HCT116 (cell line): ENCODE measurements around the gene MPPED1. TPM values are rescaled to one million over a fixed set of nuclear protein-coding genes. Genes with fewer than 3 reads are reported as not detected.

Experiments
- ATAC-seq: fragments of 200-7000 bp; cut with Tn5 transposase; 2 replicates; pipeline ENCODE4 v1.9.1; 2020; ENCODE audit warnings: mild to moderate bottlenecking, moderate library complexity
- BruUV-seq: library from RNA; stranded (reverse); fragments of 400-500 nt; replicated peaks from 2 replicates; lab custom pipeline; 2021; lab: Mats Ljungman, UMichigan
- CTCF ChIA-PET: fragments of 300-600 bp; sonication (Branson Sonifier 250); formaldehyde crosslinking; loops from one replicate; lab custom pipeline; 2021; ENCODE audit warnings: antibody characterized with exemption; lab: Charles Lee
- POLR2A ChIA-PET: fragments of 300-600, 350-600 bp; sonication (Branson Sonifier 250); formaldehyde crosslinking; loops from one replicate; lab custom pipeline; 2021; ENCODE audit warnings: antibody characterized with exemption; lab: Charles Lee
- RAD21 ChIA-PET, 2 experiments: fragments of 300-600 bp; sonication (Branson Sonifier 250); formaldehyde crosslinking; loops; one replicate each; lab custom pipeline; 2023; ENCODE audit warnings: low total read pairs in 2 of 2; ENCODE audit not compliant: uncharacterized antibody in 2 of 2, unreplicated experiment in 2 of 2, low non-redundant PET in 1 of 2; lab: Charles Lee
- DNase-seq: peaks from one replicate; pipeline ENCODE4 v3.0.0-alpha.2; 2010; ENCODE audit warnings: low read depth, low spot score
- H2AFZ ChIP-seq: fragments of 200-600 bp; shearing (Covaris generic), sonication (generic); 2 replicates; pipeline ENCODE4 v1.6.1; 2017; ENCODE audit warnings: low read depth, mixed run types, mixed read lengths, antibody characterized with exemption, low read length; ENCODE audit not compliant: poor library complexity, severe bottlenecking
- H3K27ac ChIP-seq: 2 replicates; pipeline ENCODE4 v1.5.1; 2012; ENCODE audit warnings: low read depth, low read length
- H3K27me3 ChIP-seq: fragments of 200-600 bp; sonication (generic); 2 replicates; pipeline ENCODE4 v1.6.1; 2016; ENCODE audit warnings: mixed run types, low read length, mixed read lengths; ENCODE audit not compliant: insufficient read depth
- H3K36me3 ChIP-seq, 2 experiments: fragments of 200-500 bp in 1 of 2; fragments of 200-600 bp in 1 of 2; sonication (Bioruptor generic) in 1 of 2; sonication (generic) in 1 of 2; 2 replicates each; pipeline versions ENCODE4 v1.5.1 to v1.6.1; 2014 to 2016; ENCODE audit warnings: low read length in 2 of 2, inconsistent platforms in 1 of 2, mixed read lengths in 1 of 2, mixed run types in 1 of 2; ENCODE audit not compliant: insufficient read depth in 2 of 2, control insufficient read depth in 1 of 2
- H3K4me1 ChIP-seq, 2 experiments: fragments of 200-600 bp in 1 of 2; sonication (generic) in 1 of 2; 2 replicates each; pipeline versions ENCODE4 v1.5.1 to v1.6.1; 2012 to 2017; ENCODE audit warnings: low read length in 2 of 2, inconsistent platforms in 1 of 2, mild to moderate bottlenecking in 1 of 2, mixed read lengths in 1 of 2, mixed run types in 1 of 2, moderate library complexity in 1 of 2; ENCODE audit not compliant: insufficient read depth in 2 of 2, control insufficient read depth in 1 of 2
- H3K4me2 ChIP-seq: fragments of 200-600 bp; sonication (generic); 2 replicates; pipeline ENCODE4 v1.6.1; 2017; ENCODE audit warnings: mixed run types, low read length, mixed read lengths
- H3K4me3 ChIP-seq, 2 experiments: fragments of 200-600 bp in 1 of 2; sonication (generic) in 1 of 2; replicated peaks in 1 of 2; 2 replicates each; pipeline ENCODE4 v1.5.1; 2011 to 2016; ENCODE audit warnings: low read length in 2 of 2, control low read depth in 1 of 2, low read depth in 1 of 2, mild to moderate bottlenecking in 1 of 2, mixed read lengths in 1 of 2, mixed run types in 1 of 2
- H3K79me2 ChIP-seq: fragments of 200-600 bp; sonication (generic); 2 replicates; pipeline ENCODE4 v1.6.1; 2017; ENCODE audit warnings: mild to moderate bottlenecking, mixed run types, low read length, moderate library complexity, mixed read lengths; ENCODE audit not compliant: insufficient read depth
- H3K9ac ChIP-seq: fragments of 200-600 bp; sonication (generic); 2 replicates; pipeline ENCODE4 v1.6.1; 2016; ENCODE audit warnings: low read length, mixed read lengths
- H3K9me2 ChIP-seq: fragments of 200-600 bp; sonication (generic), shearing (Covaris generic); 2 replicates; pipeline ENCODE4 v1.6.1; 2017; ENCODE audit warnings: mixed run types, mild to moderate bottlenecking, moderate library complexity; ENCODE audit not compliant: insufficient read depth
- H3K9me3 ChIP-seq, 2 experiments: fragments of 200-500 bp in 1 of 2; fragments of 200-600 bp in 1 of 2; sonication (Bioruptor generic) in 1 of 2; sonication (generic) in 1 of 2; 2 replicates each; pipeline ENCODE4 v1.6.1; 2014 to 2017; ENCODE audit warnings: low read length in 2 of 2, mixed read lengths in 2 of 2, inconsistent platforms in 1 of 2, low read depth in 1 of 2, mild to moderate bottlenecking in 1 of 2, mixed run types in 1 of 2, moderate library complexity in 1 of 2; ENCODE audit not compliant: control insufficient read depth in 1 of 2, insufficient read depth in 1 of 2
- H4K20me1 ChIP-seq: fragments of 200-600 bp; sonication (generic), shearing (Covaris generic); 2 replicates; pipeline ENCODE4 v1.6.1; 2017; ENCODE audit warnings: mixed run types, mild to moderate bottlenecking, moderate library complexity; ENCODE audit not compliant: insufficient read depth
- CBX3 ChIP-seq: IDR thresholded peaks from 2 replicates; pipeline ENCODE4 v1.6.1; 2012; ENCODE audit warnings: low read depth
- CEBPB ChIP-seq: IDR thresholded peaks from 2 replicates; pipeline ENCODE4 v1.6.1; 2012; ENCODE audit warnings: low read depth
- EGR1 ChIP-seq: IDR thresholded peaks from 2 replicates; pipeline ENCODE4 v1.6.1; 2012; ENCODE audit warnings: low read depth
- ELF1 ChIP-seq: IDR thresholded peaks from 2 replicates; pipeline ENCODE4 v1.6.1; 2012; ENCODE audit warnings: low read depth, borderline replicate concordance
- EZH2 ChIP-seq: fragments of 200-600 bp; sonication (generic); IDR thresholded peaks from 2 replicates; pipeline ENCODE4 v1.6.1; 2017; ENCODE audit warnings: antibody characterized with exemption, mixed run types
- EZH2phosphoT487 ChIP-seq: fragments of 200-600 bp; IDR thresholded peaks from 2 replicates; pipeline ENCODE4 v1.6.1; 2018; ENCODE audit warnings: antibody characterized with exemption, borderline replicate concordance
- FOSL1 ChIP-seq: IDR thresholded peaks from 2 replicates; pipeline ENCODE4 v1.6.1; 2012; ENCODE audit warnings: low read depth
- JUND ChIP-seq: IDR thresholded peaks from 2 replicates; pipeline ENCODE4 v1.6.1; 2012
- RAD21 ChIP-seq: IDR thresholded peaks from 2 replicates; pipeline ENCODE4 v1.6.1; 2012; ENCODE audit warnings: low read depth, mild to moderate bottlenecking
- REST ChIP-seq: IDR thresholded peaks from 2 replicates; pipeline ENCODE4 v1.6.1; 2012; ENCODE audit warnings: low read depth
- TCF7L2 ChIP-seq: IDR thresholded peaks from 2 replicates; pipeline ENCODE4 v1.7.0; 2011; ENCODE audit warnings: borderline replicate concordance, inconsistent platforms; ENCODE audit not compliant: insufficient read depth, insufficient read length; ENCODE audit errors: extremely low read depth
- YY1 ChIP-seq: IDR thresholded peaks from 2 replicates; pipeline ENCODE4 v1.6.1; 2011; ENCODE audit warnings: low read length, low read depth, moderate library complexity, mild to moderate bottlenecking; ENCODE audit not compliant: insufficient replicate concordance; ENCODE audit errors: extremely low read depth
- ZBTB33 ChIP-seq: IDR thresholded peaks from 2 replicates; pipeline ENCODE4 v1.6.1; 2011; ENCODE audit warnings: mild to moderate bottlenecking, low read length, moderate library complexity; ENCODE audit not compliant: insufficient replicate concordance; ENCODE audit errors: extremely low read depth
- ZNF274 ChIP-seq: fragments of 200-500 bp; sonication (Bioruptor generic); IDR thresholded peaks from 2 replicates; pipeline ENCODE4 v1.6.1; 2014; ENCODE audit warnings: mild to moderate bottlenecking, low read depth, low read length, inconsistent platforms
- intact Hi-C: fragments of 100-400 bp; cut with micrococcal nuclease; formaldehyde crosslinking; loops from 2 replicates; pipeline ENCODE4 v1.10.0; 2022
- total RNA-seq: library from RNA; stranded (reverse); gene quantifications from one replicate; pipeline ENCODE4 v1.2.1, GENCODE V29; 2021; ENCODE audit not compliant: unreplicated experiment

Gene MPPED1
- total RNA-seq, 1 experiment from 2014 or later: not detected

GRCh38 chr22:43497956-43498855 lies 86.4 kb downstream of the MPPED1 start:
- H3K27me3 ChIP-seq: no peaks in the 10 kb centered on the region
- no peaks in the 10 kb centered on the region for H3K9me2 ChIP-seq
- TF ChIP-seq ELF1: no peak
- TF ChIP-seq EZH2phosphoT487: no peak
- TF ChIP-seq CBX3: no peak
- TF ChIP-seq, all 23 proteins: peak for 0
- Histone ChIP-seq H4K20me1 (no peaks in the 10 kb centered on the region), H3K9me3 (no peaks in the 10 kb centered on the region), H3K36me3 (no peaks in the 10 kb centered on the region), H3K27ac (no peak overlapping the region), H3K4me1 (no peaks in the 10 kb centered on the region), H3K9ac (no peak overlapping the region), H3K4me2 (no peak overlapping the region), H2AFZ (no peak overlapping the region), H3K4me3 (no peak overlapping the region), H3K79me2 (no peaks in the 10 kb centered on the region)
- no peak for ATAC-seq
- no peak for DNase-seq
- BruUV-seq: no TSS peak
- intact Hi-C loops: no loop called here
- ChIA-PET POLR2A (no interaction called here), CTCF (no interaction called here), RAD21 (no interaction called here)

DNA sequence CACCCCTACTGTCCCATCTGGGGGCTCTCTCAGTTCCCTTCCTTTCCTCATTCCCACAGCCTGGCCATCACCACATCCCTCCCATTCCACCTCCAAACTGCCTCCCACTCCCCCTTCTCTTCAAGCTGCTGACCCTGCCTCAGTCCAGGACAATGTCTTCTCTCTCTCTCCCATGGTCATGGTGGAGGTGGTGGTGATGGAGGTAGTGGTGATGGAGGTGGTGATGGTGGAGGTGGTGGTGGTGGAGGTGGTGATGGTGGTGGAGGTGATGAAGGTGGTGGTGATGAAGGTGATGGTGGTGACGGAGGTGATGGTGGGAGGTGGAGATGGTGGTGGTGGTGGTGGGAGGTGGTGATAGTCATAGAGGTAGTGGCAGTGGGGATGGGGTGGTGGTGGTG lies 87.0 kb downstream of the MPPED1 start:
- Histone ChIP-seq H3K79me2 (no peaks in the 10 kb centered on the region), H4K20me1 (no peaks in the 10 kb centered on the region), H3K9me2 (no peaks in the 10 kb centered on the region), H2AFZ (no peak overlapping the region), H3K9ac (no peak overlapping the region), H3K27ac (no peak overlapping the region), H3K4me1 (no peaks in the 10 kb centered on the region), H3K27me3 (no peaks in the 10 kb centered on the region), H3K9me3 (no peaks in the 10 kb centered on the region), H3K4me2 (no peak overlapping the region), H3K36me3 (no peaks in the 10 kb centered on the region), H3K4me3 (no peak overlapping the region)
- intact Hi-C loops: no loop called here
- ATAC-seq (no peak), DNase-seq (no peak)
- ChIA-PET POLR2A (no interaction called here), CTCF (no interaction called here), RAD21 (no interaction called here)
- BruUV-seq: no TSS peak
- TF ChIP-seq EZH2: no peak
- no peak for TF ChIP-seq JUND
- TF ChIP-seq EZH2phosphoT487: no peak
- TF ChIP-seq EGR1: no peak
- no peak for TF ChIP-seq RAD21
- no peak for TF ChIP-seq TCF7L2
- no peak for TF ChIP-seq CBX3
- TF ChIP-seq ZNF274: no peak
- TF ChIP-seq ZBTB33: no peak
- no peak for TF ChIP-seq FOSL1
- TF ChIP-seq REST: no peak
- no peak for TF ChIP-seq YY1
- no peak for TF ChIP-seq CEBPB
